Osteocyte (in vitro differentiated cells): ENCODE results near the gene ALCAM. TPM values are rescaled to one million over a fixed set of nuclear protein-coding genes. Genes with fewer than 3 reads are reported as not detected.

ENCODE experiments used
- DNase-seq: peaks from one replicate; pipeline ENCODE4 v3.0.0; 2021; ENCODE audit warnings: mixed read lengths; ENCODE audit not compliant: unreplicated experiment; ENCODE audit errors: extremely low spot score
- H3K27ac Mint-ChIP-seq: one replicate; pipeline ENCODE4 v1.8.0; 2021; ENCODE audit warnings: mild to moderate bottlenecking, mixed read lengths; ENCODE audit not compliant: unreplicated experiment
- H3K27me3 Mint-ChIP-seq: one replicate; pipeline ENCODE4 v1.8.0; 2021; ENCODE audit warnings: mixed read lengths; ENCODE audit not compliant: unreplicated experiment
- H3K36me3 Mint-ChIP-seq: one replicate; pipeline ENCODE4 v1.8.0; 2021; ENCODE audit warnings: mixed read lengths; ENCODE audit not compliant: unreplicated experiment
- H3K4me1 Mint-ChIP-seq: one replicate; pipeline ENCODE4 v1.8.0; 2021; ENCODE audit warnings: mixed read lengths; ENCODE audit not compliant: unreplicated experiment
- H3K4me3 Mint-ChIP-seq: one replicate; pipeline ENCODE4 v1.8.0; 2021; ENCODE audit warnings: mild to moderate bottlenecking, moderate library complexity, mixed read lengths; ENCODE audit not compliant: unreplicated experiment
- H3K9me3 Mint-ChIP-seq: one replicate; pipeline ENCODE4 v1.8.0; 2021; ENCODE audit warnings: mixed read lengths; ENCODE audit not compliant: unreplicated experiment
- total RNA-seq: library from RNA; stranded (reverse); gene quantifications from 2 replicates; pipeline ENCODE4 v1.2.1, GENCODE V29; 2021
- TF ChIP-seq, protein P1 (sequence below): fragments of 200-600 bp; sonication (generic); IDR thresholded peaks from 2 replicates; pipeline ENCODE4 v1.5.0; 2021; ENCODE audit warnings: antibody characterized with exemption, mild to moderate bottlenecking, moderate library complexity

The ALCAM gene
- total RNA-seq, 1 donor from 2014 or later = 242 TPM

DNA sequence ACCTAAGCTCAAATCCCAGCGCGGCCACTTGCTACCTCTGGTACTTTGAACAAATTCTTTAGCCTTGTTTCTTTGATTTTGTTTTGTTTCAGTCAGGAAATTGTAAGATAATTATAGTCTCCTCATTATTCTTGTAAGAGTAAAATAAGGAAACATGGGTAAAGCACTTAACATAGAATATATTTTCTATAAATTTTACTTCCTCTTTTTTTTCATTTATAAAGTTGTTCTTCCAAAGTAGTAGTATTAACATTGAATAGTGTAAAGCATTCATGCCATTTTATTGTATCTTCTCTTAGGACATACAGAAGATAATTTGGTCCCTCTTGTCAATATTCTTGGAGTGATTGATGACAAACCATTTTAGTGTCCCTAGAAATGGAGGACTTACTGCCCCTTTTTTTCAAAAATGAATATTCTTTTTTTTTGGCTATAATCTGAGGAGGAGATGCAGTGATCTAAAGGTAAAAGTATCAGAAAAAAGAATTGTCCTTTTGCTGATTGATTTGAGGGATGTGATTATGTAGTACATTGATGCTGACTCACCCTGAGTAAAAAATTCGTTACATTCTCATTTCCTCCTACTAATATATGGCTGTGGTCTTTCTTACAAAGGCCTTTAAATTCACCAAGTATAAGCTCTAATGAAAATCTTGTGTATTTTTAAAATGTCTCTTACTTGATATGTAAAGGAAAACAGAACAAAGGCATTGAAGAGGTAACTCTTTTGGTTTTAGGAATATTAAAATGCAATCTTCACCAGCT is 51.0 kb downstream of the ALCAM start:
- Mint-ChIP-seq H3K27ac (peak overlapping the region; percentile 46), H3K4me3 (no peak overlapping the region), H3K27me3 (no peaks in the 10 kb centered on the region), H3K36me3 (peaks cover 14% of the 10 kb centered on the region), H3K9me3 (no peaks in the 10 kb centered on the region), H3K4me1 (peaks cover 35% of the 10 kb centered on the region)
- TF ChIP-seq, protein P1, sequence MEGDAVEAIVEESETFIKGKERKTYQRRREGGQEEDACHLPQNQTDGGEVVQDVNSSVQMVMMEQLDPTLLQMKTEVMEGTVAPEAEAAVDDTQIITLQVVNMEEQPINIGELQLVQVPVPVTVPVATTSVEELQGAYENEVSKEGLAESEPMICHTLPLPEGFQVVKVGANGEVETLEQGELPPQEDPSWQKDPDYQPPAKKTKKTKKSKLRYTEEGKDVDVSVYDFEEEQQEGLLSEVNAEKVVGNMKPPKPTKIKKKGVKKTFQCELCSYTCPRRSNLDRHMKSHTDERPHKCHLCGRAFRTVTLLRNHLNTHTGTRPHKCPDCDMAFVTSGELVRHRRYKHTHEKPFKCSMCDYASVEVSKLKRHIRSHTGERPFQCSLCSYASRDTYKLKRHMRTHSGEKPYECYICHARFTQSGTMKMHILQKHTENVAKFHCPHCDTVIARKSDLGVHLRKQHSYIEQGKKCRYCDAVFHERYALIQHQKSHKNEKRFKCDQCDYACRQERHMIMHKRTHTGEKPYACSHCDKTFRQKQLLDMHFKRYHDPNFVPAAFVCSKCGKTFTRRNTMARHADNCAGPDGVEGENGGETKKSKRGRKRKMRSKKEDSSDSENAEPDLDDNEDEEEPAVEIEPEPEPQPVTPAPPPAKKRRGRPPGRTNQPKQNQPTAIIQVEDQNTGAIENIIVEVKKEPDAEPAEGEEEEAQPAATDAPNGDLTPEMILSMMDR = no peak
- DNase-seq = no peak

DNA sequence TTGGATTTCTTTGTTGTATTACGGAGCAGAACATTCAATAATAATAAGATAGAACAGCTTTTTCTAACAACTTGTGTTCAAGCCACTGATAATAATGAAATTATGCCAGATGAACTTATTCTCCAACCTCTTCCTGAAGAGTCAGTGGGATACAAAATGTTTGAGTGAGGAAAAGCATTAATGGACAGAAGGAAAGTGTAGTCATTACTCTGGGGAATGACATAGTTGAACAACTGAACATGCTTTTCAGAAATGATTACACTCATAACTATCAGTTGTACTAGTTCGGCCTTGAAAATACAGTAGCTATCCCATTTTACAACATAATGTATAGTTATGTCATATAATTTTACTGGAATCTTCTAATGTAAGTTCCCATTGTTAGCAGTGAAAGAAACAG is 55.9 kb downstream of the ALCAM start:
- DNase-seq = no peak
- H3K27ac Mint-ChIP-seq = peak overlapping the region; percentile 61
- TF ChIP-seq, protein P1 = no peak
- H3K4me1 Mint-ChIP-seq = peaks cover 48% of the 10 kb centered on the region
- H3K9me3 Mint-ChIP-seq = no peaks in the 10 kb centered on the region
- H3K4me3 Mint-ChIP-seq = no peak overlapping the region
- H3K36me3 Mint-ChIP-seq = peaks cover 8% of the 10 kb centered on the region
- no peaks in the 10 kb centered on the region for H3K27me3 Mint-ChIP-seq

DNA sequence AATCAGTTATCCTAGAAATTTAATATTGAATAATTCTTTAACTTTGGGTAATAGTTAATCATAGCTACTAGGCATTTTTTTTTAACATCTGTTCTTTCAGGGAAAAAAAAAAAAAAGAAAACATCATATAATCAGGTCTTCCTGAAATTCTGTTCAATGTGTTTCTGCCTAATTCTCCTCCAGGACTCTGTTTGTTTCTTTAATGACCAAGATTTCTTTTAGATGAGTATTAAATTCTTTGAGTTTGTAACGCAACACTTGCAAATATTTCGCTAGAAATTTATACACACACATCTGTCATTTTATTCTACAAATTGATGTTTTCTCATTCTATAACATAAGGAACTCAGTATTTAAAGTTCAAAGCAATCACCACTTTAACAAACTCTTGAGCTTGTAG is 56.7 kb downstream of the ALCAM start:
- no peaks in the 10 kb centered on the region for H3K27me3 Mint-ChIP-seq

DNA sequence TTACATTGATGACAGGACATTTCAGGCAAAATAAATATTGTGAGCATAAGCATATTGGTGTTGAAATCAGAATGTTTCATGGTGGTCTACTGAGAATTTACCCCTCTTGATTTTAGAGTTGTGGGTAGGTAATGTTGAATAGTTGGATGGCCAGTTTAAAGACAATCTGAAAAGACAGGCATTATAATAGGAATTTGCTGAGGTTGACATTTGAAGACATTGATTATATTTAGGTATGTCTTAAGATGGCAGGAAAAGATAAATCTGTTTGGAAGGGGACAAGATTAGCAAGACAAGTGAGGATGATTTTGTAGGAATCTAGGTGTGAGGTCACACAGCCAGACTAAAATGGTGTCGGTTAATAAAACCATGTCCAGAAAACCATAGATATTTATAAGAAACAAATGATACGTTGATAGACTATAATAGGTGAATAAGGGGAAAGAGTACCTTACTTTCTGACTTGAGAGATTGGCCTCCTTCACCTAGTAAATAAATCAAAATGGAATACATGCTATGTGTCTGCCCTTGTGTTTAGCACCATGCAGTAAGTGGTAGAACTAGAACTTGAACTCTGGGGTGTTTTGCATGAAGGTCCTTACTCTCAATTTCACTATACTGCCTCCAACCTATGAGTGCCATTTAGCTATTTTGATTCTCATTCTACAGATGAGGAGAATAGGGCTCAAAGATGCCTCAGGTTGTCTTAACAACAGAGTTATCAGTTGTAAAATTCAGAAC is 57.9 kb downstream of the ALCAM start:
- no peaks in the 10 kb centered on the region for H3K9me3 Mint-ChIP-seq
- no peak overlapping the region for H3K4me3 Mint-ChIP-seq
- DNase-seq = no peak
- peaks cover 2% of the 10 kb centered on the region for H3K36me3 Mint-ChIP-seq
- TF ChIP-seq, protein P1 = no peak
- H3K4me1 Mint-ChIP-seq = peaks cover 58% of the 10 kb centered on the region
- H3K27me3 Mint-ChIP-seq = no peaks in the 10 kb centered on the region
- no peak overlapping the region for H3K27ac Mint-ChIP-seq

More for the DNA sequence above, 56.7 kb downstream of the ALCAM start:
- Mint-ChIP-seq H3K4me1 (peaks cover 47% of the 10 kb centered on the region), H3K36me3 (peaks cover 6% of the 10 kb centered on the region), H3K9me3 (no peaks in the 10 kb centered on the region), H3K27ac (peak overlapping the region; percentile 67), H3K4me3 (no peak overlapping the region)
- no peak for DNase-seq
- TF ChIP-seq, protein P1 = no peak

DNA sequence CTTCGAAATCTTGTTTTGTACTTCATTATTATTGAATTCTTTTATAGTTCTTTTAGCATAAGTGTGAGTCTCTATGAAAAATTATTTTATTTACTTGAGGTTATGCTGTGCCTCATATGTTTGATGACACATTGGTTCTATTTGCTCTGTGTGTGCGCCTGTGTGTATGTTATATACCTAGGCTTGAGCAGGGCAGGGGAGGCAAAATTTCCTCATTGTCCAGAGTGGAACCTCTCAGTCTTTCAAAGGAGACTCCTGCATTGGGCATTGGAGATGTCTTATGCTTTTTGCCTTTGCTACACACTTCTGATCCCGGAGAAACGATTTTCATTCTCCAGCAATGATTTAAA is 58.4 kb downstream of the ALCAM start:
- H3K4me3 Mint-ChIP-seq = no peak overlapping the region
- no peak for DNase-seq
- H3K27me3 Mint-ChIP-seq = no peaks in the 10 kb centered on the region
- H3K36me3 Mint-ChIP-seq = no peaks in the 10 kb centered on the region
- no peaks in the 10 kb centered on the region for H3K9me3 Mint-ChIP-seq
- TF ChIP-seq, protein P1 = no peak
- peaks cover 58% of the 10 kb centered on the region for H3K4me1 Mint-ChIP-seq
- H3K27ac Mint-ChIP-seq = no peak overlapping the region
